Measurements from ENCODE around the gene THSD4.

THSD4 gene

GRCh38 chr15:71187526-71187925, 72.3 kb downstream of the THSD4 start:
- in situ Hi-C loops (cut with HindIII; ENCODE audit: low sequenced_read_pairs): no loop called here
- H3K4me3 ChIP-seq (ENCODE audit: low read depth, low read length): no peak overlapping the region
- TF ChIP-seq CTCF (IDR thresholded peaks at IDR 0.05; ENCODE audit: low read depth, low read length): no peak
- no peak for DNase-seq (ENCODE audit: low read depth, low spot score)

GRCh38 chr15:71189718-71190117, 74.4 kb downstream of the THSD4 start:
- peak; percentile 48 for DNase-seq (ENCODE audit: low read depth, low spot score)
- no peak overlapping the region for H3K4me3 ChIP-seq (ENCODE audit: low read depth, low read length)
- in situ Hi-C loops (cut with HindIII; ENCODE audit: low sequenced_read_pairs): no loop called here
- TF ChIP-seq CTCF (IDR thresholded peaks at IDR 0.05; ENCODE audit: low read depth, low read length): no peak

GRCh38 chr15:71191296-71191695, 76.0 kb downstream of the THSD4 start:
- in situ Hi-C loops (cut with HindIII; ENCODE audit: low sequenced_read_pairs): no loop called here
- H3K4me3 ChIP-seq (ENCODE audit: low read depth, low read length): no peak overlapping the region
- no peak for TF ChIP-seq CTCF (IDR thresholded peaks at IDR 0.05; ENCODE audit: low read depth, low read length)
- no peak for DNase-seq (ENCODE audit: low read depth, low spot score)

- H3K4me3 ChIP-seq (ENCODE audit: low read depth, low read length): no peak overlapping the region
- TF ChIP-seq CTCF (IDR thresholded peaks at IDR 0.05; ENCODE audit: low read depth, low read length): no peak
- no peak for DNase-seq (ENCODE audit: low read depth, low spot score)
- in situ Hi-C loops (cut with HindIII; ENCODE audit: low sequenced_read_pairs): no loop called here
Measured at GRCh38 chr15:71192816-71193215, 77.5 kb downstream of the THSD4 start.

- H3K4me3 ChIP-seq (ENCODE audit: low read depth, low read length): no peak overlapping the region
- DNase-seq (ENCODE audit: low read depth, low spot score): no peak
- in situ Hi-C loops (cut with HindIII; ENCODE audit: low sequenced_read_pairs): no loop called here
- no peak for TF ChIP-seq CTCF (IDR thresholded peaks at IDR 0.05; ENCODE audit: low read depth, low read length)
Measured at GRCh38 chr15:71194286-71194685, 79.0 kb downstream of the THSD4 start.

GRCh38 chr15:71195242-71195641, 80.0 kb downstream of the THSD4 start:
- peak; percentile 18 for TF ChIP-seq CTCF (IDR thresholded peaks at IDR 0.05; ENCODE audit: low read depth, low read length)
- in situ Hi-C loops (cut with HindIII; ENCODE audit: low sequenced_read_pairs): no loop called here
- no peak overlapping the region for H3K4me3 ChIP-seq (ENCODE audit: low read depth, low read length)
- DNase-seq (ENCODE audit: low read depth, low spot score): no peak

GRCh38 chr15:71197620-71198019, 82.3 kb downstream of the THSD4 start:
- TF ChIP-seq CTCF (IDR thresholded peaks at IDR 0.05; ENCODE audit: low read depth, low read length): no peak
- DNase-seq (ENCODE audit: low read depth, low spot score): no peak
- in situ Hi-C loops (cut with HindIII; ENCODE audit: low sequenced_read_pairs): no loop called here
- no peak overlapping the region for H3K4me3 ChIP-seq (ENCODE audit: low read depth, low read length)
